Measurements from ENCODE around the gene FXYD3. TPM values are rescaled to one million over a fixed set of nuclear protein-coding genes. Genes with fewer than 3 reads are reported as not detected.

Gene FXYD3
- total and polyA plus RNA-seq, 2 of the 13 experiments (the other 11 are each of a cell fraction or from before 2014, with no cell fraction given), result 4.9 TPM; not detected in 1

GRCh38 chr19:35160629-35161433 is 45.2 kb downstream of the FXYD3 start:
- TF ChIP-seq ZNF329 (CRISPR knock-in tag; IDR thresholded peaks at IDR 0.05; ENCODE audit: low read depth), result peak; percentile 94
- TF ChIP-seq ZNF235 (CRISPR knock-in tag; IDR thresholded peaks at IDR 0.05; ENCODE audit: borderline replicate concordance), result no peak
- WGBS (ENCODE audit: low lambda C conversion rate), result 54% methylated on average over 9 of the region's 9 CpGs
- H3K27me3 ChIP-seq (ENCODE audit: control insufficient read depth in 1 of 2, insufficient read depth in 2 of 2, low read length in 2 of 2), result peaks cover 1 to 22% of the 10 kb centered on the region in 2 experiments; a peak in 4 of 5 replicates
- no peaks in the 10 kb centered on the region for H3K36me3 ChIP-seq (replicated peaks in 1 of 2; ENCODE audit: control insufficient read depth in 1 of 2, insufficient read depth in 2 of 2, low read length in 2 of 2)
- H3K9me3 ChIP-seq (ENCODE audit: low read length), result peaks cover 10% of the 10 kb centered on the region; the same call in 1 of the 2 replicates
- DNase-seq (ENCODE audit: low spot score), result no peak
- BruUV-seq (replicated peaks), result no TSS peak
- no peaks in the 10 kb centered on the region for H4K20me1 ChIP-seq (ENCODE audit: insufficient read depth, low read length)
- POLR2A ChIA-PET, result no interaction called here
- H2AFZ ChIP-seq (ENCODE audit: low read length), result no peak overlapping the region
- H3K9ac ChIP-seq (ENCODE audit: insufficient read depth, low read depth, low read length), result no peak overlapping the region
- no peak overlapping the region for H3K4me3 ChIP-seq (replicated peaks in 1 of 3; ENCODE audit: insufficient read depth in 1 of 3, low read depth in 2 of 3, low read length in 3 of 3)
- peaks cover 6% of the 10 kb centered on the region; the same call in 1 of the 2 replicates for H3K4me1 ChIP-seq (ENCODE audit: insufficient read depth, low read length)
- intact Hi-C loops (cut with micrococcal nuclease; ENCODE audit: unreplicated experiment), result no loop called here
- CTCF ChIA-PET (ENCODE audit: low intra/inter-chr PET ratio, low total read pairs), result no interaction called here
- no peak overlapping the region for H3K27ac ChIP-seq (ENCODE audit: extremely low read length, insufficient read depth, low read length)
- H3K79me2 ChIP-seq (ENCODE audit: insufficient read depth, low read length), result no peaks in the 10 kb centered on the region
- no peak for ATAC-seq
- in situ Hi-C loops (cut with HindIII; ENCODE audit: extremely low pct_ligation_motif_present, low pct_unique_long_range_greater_than_20kb), result no loop called here
- FAIRE-seq, result no peak
- no peak overlapping the region for H3K4me2 ChIP-seq (ENCODE audit: low read depth, low read length)

GRCh38 chr19:35161434-35161743 is 45.8 kb downstream of the FXYD3 start:
- FAIRE-seq (no peak), DNase-seq (ENCODE audit: low spot score) (no peak), ATAC-seq (no peak)
- Histone ChIP-seq H3K9ac (ENCODE audit: insufficient read depth, low read depth, low read length) (no peak overlapping the region), H3K9me3 (ENCODE audit: low read length) (peaks cover 16% of the 10 kb centered on the region; the same call in 1 of the 2 replicates), H3K27me3 (ENCODE audit: control insufficient read depth in 1 of 2, insufficient read depth in 2 of 2, low read length in 2 of 2) (peaks cover 1 to 16% of the 10 kb centered on the region in 2 experiments; a peak in 3 of 5 replicates), H2AFZ (ENCODE audit: low read length) (no peak overlapping the region), H3K4me2 (ENCODE audit: low read depth, low read length) (no peak overlapping the region), H4K20me1 (ENCODE audit: insufficient read depth, low read length) (no peaks in the 10 kb centered on the region), H3K79me2 (ENCODE audit: insufficient read depth, low read length) (no peaks in the 10 kb centered on the region), H3K27ac (ENCODE audit: extremely low read length, insufficient read depth, low read length) (no peak overlapping the region), H3K36me3 (replicated peaks in 1 of 2; ENCODE audit: control insufficient read depth in 1 of 2, insufficient read depth in 2 of 2, low read length in 2 of 2) (no peaks in the 10 kb centered on the region), H3K4me3 (replicated peaks in 1 of 3; ENCODE audit: insufficient read depth in 1 of 3, low read depth in 2 of 3, low read length in 3 of 3) (no peak overlapping the region), H3K4me1 (ENCODE audit: insufficient read depth, low read length) (peaks cover 6% of the 10 kb centered on the region; the same call in 1 of the 2 replicates)
- TF ChIP-seq ZNF337 (CRISPR knock-in tag; IDR thresholded peaks at IDR 0.05; ENCODE audit: borderline replicate concordance, low read depth), result no peak
- no peak for TF ChIP-seq ZNF746 (CRISPR knock-in tag; IDR thresholded peaks at IDR 0.05)
- TF ChIP-seq ZNF383 (CRISPR knock-in tag; IDR thresholded peaks at IDR 0.05; ENCODE audit: borderline replicate concordance), result no peak
- TF ChIP-seq NFYC (CRISPR knock-in tag; IDR thresholded peaks at IDR 0.05), result peak; percentile 31; the same call in 1 of the 2 replicates
- no peak for TF ChIP-seq RNF2 (conservative IDR thresholded peaks at IDR 0.05; ENCODE audit: low read depth)
- intact Hi-C loops (cut with micrococcal nuclease; ENCODE audit: unreplicated experiment), result no loop called here
- in situ Hi-C loops (cut with HindIII; ENCODE audit: extremely low pct_ligation_motif_present, low pct_unique_long_range_greater_than_20kb), result no loop called here
- ChIA-PET CTCF (ENCODE audit: low intra/inter-chr PET ratio, low total read pairs) (no interaction called here), POLR2A (no interaction called here)
- BruUV-seq (replicated peaks), result no TSS peak
- 65% methylated on average over 2 of the region's 2 CpGs for WGBS (ENCODE audit: low lambda C conversion rate)
